Measurements from ENCODE around the gene UNKL. TPM values are rescaled to one million over a fixed set of nuclear protein-coding genes. Genes with fewer than 3 reads are reported as not detected.

UNKL gene
- total and polyA plus RNA-seq, 2 donors: 10.5 to 21.9 TPM

GRCh38 chr16:1325261-1325660 is 89.2 kb downstream of the UNKL start:
- Histone ChIP-seq H3K4me3 (ENCODE audit: low read length in 2 of 2) (no peak overlapping the region), H3K27ac (ENCODE audit: low read depth in 1 of 2, low read length in 1 of 2) (no peak overlapping the region), H3K36me3 (ENCODE audit: control insufficient read depth in 2 of 2, insufficient read depth in 2 of 2, low read length in 1 of 2) (peaks cover 52 to 55% of the 10 kb centered on the region in 2 donors), H3K27me3 (ENCODE audit: control insufficient read depth in 2 of 2, insufficient read depth in 1 of 2, low read length in 1 of 2) (peaks cover 0 to 6% of the 10 kb centered on the region in 2 donors), H3K9me3 (ENCODE audit: control insufficient read depth in 2 of 2, insufficient read depth in 1 of 2, low read length in 1 of 2) (peaks cover under 1 to 5% of the 10 kb centered on the region in 2 donors), H3K4me1 (ENCODE audit: control insufficient read depth in 2 of 2, insufficient read depth in 2 of 2, low read length in 2 of 2) (no peaks in the 10 kb centered on the region)
- DNase-seq (ENCODE audit: low read depth in 6 of 9, low spot score in 9 of 9): no peak
- 96% methylated on average over 15 of the region's 15 CpGs for WGBS

GRCh38 chr16:1324286-1324826 is 90.1 kb downstream of the UNKL start:
- H3K4me1 ChIP-seq (ENCODE audit: control insufficient read depth in 2 of 2, insufficient read depth in 2 of 2, low read length in 2 of 2): no peaks in the 10 kb centered on the region
- no peak overlapping the region for H3K4me3 ChIP-seq (ENCODE audit: low read length in 2 of 2)
- no peak overlapping the region for H3K27ac ChIP-seq (ENCODE audit: low read depth in 1 of 2, low read length in 1 of 2)
- 93% methylated on average over 22 of the region's 22 CpGs for WGBS
- no peaks in the 10 kb centered on the region for H3K9me3 ChIP-seq (ENCODE audit: control insufficient read depth in 2 of 2, insufficient read depth in 1 of 2, low read length in 1 of 2)
- DNase-seq (ENCODE audit: low read depth in 6 of 9, low spot score in 9 of 9): no peak
- peaks cover 61 to 64% of the 10 kb centered on the region in 2 donors for H3K36me3 ChIP-seq (ENCODE audit: control insufficient read depth in 2 of 2, insufficient read depth in 2 of 2, low read length in 1 of 2)
- no peaks in the 10 kb centered on the region for H3K27me3 ChIP-seq (ENCODE audit: control insufficient read depth in 2 of 2, insufficient read depth in 1 of 2, low read length in 1 of 2)

- WGBS: 97% methylated on average over 35 of the region's 35 CpGs
- DNase-seq (ENCODE audit: low read depth in 6 of 9, low spot score in 9 of 9): no peak
- no peak overlapping the region for H3K27ac ChIP-seq (ENCODE audit: low read depth in 1 of 2, low read length in 1 of 2)
These were observed 90.9 kb downstream of the UNKL start for GRCh38 chr16:1323296-1324239.

GRCh38 chr16:1322407-1322806 is 92.1 kb downstream of the UNKL start:
- Histone ChIP-seq H3K27ac (ENCODE audit: low read depth in 1 of 2, low read length in 1 of 2) (no peak overlapping the region), H3K4me3 (ENCODE audit: low read length in 2 of 2) (no peak overlapping the region), H3K27me3 (ENCODE audit: control insufficient read depth in 2 of 2, insufficient read depth in 1 of 2, low read length in 1 of 2) (no peaks in the 10 kb centered on the region), H3K9me3 (ENCODE audit: control insufficient read depth in 2 of 2, insufficient read depth in 1 of 2, low read length in 1 of 2) (no peaks in the 10 kb centered on the region), H3K36me3 (ENCODE audit: control insufficient read depth in 2 of 2, insufficient read depth in 2 of 2, low read length in 1 of 2) (peaks cover 81% of the 10 kb centered on the region in 2 donors), H3K4me1 (ENCODE audit: control insufficient read depth in 2 of 2, insufficient read depth in 2 of 2, low read length in 2 of 2) (no peaks in the 10 kb centered on the region)
- WGBS: 98% methylated on average over 8 of the region's 8 CpGs
- DNase-seq (ENCODE audit: low read depth in 6 of 9, low spot score in 9 of 9): no peak

More at GRCh38 chr16:1323296-1324239, 90.9 kb downstream of the UNKL start:
- H3K4me1 ChIP-seq (ENCODE audit: control insufficient read depth in 2 of 2, insufficient read depth in 2 of 2, low read length in 2 of 2): no peaks in the 10 kb centered on the region
- no peaks in the 10 kb centered on the region for H3K9me3 ChIP-seq (ENCODE audit: control insufficient read depth in 2 of 2, insufficient read depth in 1 of 2, low read length in 1 of 2)
- no peak overlapping the region for H3K4me3 ChIP-seq (ENCODE audit: low read length in 2 of 2)
- no peaks in the 10 kb centered on the region for H3K27me3 ChIP-seq (ENCODE audit: control insufficient read depth in 2 of 2, insufficient read depth in 1 of 2, low read length in 1 of 2)
- H3K36me3 ChIP-seq (ENCODE audit: control insufficient read depth in 2 of 2, insufficient read depth in 2 of 2, low read length in 1 of 2): peaks cover 69 to 72% of the 10 kb centered on the region in 2 donors

GRCh38 chr16:1320658-1321240 is 93.8 kb downstream of the UNKL start:
- Histone ChIP-seq H3K36me3 (ENCODE audit: control insufficient read depth in 2 of 2, insufficient read depth in 2 of 2, low read length in 1 of 2) (peaks cover 91 to 94% of the 10 kb centered on the region in 2 donors), H3K4me1 (ENCODE audit: control insufficient read depth in 2 of 2, insufficient read depth in 2 of 2, low read length in 2 of 2) (no peaks in the 10 kb centered on the region), H3K4me3 (ENCODE audit: low read length in 2 of 2) (no peak overlapping the region), H3K27me3 (ENCODE audit: control insufficient read depth in 2 of 2, insufficient read depth in 1 of 2, low read length in 1 of 2) (no peaks in the 10 kb centered on the region), H3K9me3 (ENCODE audit: control insufficient read depth in 2 of 2, insufficient read depth in 1 of 2, low read length in 1 of 2) (no peaks in the 10 kb centered on the region), H3K27ac (ENCODE audit: low read depth in 1 of 2, low read length in 1 of 2) (no peak overlapping the region)
- 89% methylated on average over 22 of the region's 22 CpGs for WGBS
- no peak for DNase-seq (ENCODE audit: low read depth in 6 of 9, low spot score in 9 of 9)

DNA sequence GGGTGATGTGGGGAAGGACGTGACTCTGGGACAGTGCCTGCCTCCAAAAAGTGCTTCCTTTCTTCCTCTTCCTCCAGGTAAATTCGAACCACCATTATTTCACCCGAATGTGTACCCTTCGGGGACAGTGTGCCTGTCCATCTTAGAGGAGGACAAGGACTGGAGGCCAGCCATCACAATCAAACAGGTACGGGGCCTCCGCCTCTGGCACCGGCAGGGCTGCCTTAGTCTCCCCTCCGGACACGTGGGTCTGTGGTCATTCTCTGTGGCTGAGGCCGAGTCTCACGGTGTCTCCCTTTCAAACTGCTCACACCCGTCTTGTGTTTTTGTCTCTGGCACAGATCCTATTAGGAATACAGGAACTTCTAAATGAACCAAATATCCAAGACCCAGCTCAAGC is 94.4 kb downstream of the UNKL start:
- Histone ChIP-seq H3K9me3 (ENCODE audit: control insufficient read depth in 2 of 2, insufficient read depth in 1 of 2, low read length in 1 of 2) (no peaks in the 10 kb centered on the region), H3K36me3 (ENCODE audit: control insufficient read depth in 2 of 2, insufficient read depth in 2 of 2, low read length in 1 of 2) (peaks cover 91 to 94% of the 10 kb centered on the region in 2 donors), H3K27ac (ENCODE audit: low read depth in 1 of 2, low read length in 1 of 2) (no peak overlapping the region), H3K4me3 (ENCODE audit: low read length in 2 of 2) (no peak overlapping the region), H3K27me3 (ENCODE audit: control insufficient read depth in 2 of 2, insufficient read depth in 1 of 2, low read length in 1 of 2) (no peaks in the 10 kb centered on the region), H3K4me1 (ENCODE audit: control insufficient read depth in 2 of 2, insufficient read depth in 2 of 2, low read length in 2 of 2) (no peaks in the 10 kb centered on the region)
- WGBS: 89% methylated on average over 12 of the region's 12 CpGs
- DNase-seq (ENCODE audit: low read depth in 6 of 9, low spot score in 9 of 9): no peak

DNA sequence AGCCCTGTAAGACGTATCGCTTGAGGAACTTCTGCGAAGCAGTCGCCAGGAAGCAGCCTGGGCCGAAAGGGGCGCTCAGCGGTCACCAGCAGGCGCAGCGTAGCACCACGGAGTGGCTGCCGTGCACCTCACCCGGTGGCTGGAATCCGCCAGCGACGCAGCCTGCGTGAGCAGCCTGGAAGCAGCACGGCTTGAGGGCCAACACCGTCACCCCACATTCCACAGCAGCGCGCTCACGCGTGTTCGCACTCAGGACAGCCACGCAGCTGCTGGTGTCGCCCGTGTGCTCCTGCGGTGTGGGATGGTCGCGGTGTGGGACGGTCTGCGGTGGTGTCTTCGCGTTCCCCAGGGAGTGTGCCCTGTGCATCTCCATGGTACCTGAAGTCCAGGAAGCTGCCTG is 95.5 kb downstream of the UNKL start:
- WGBS: 95% methylated on average over 33 of the region's 33 CpGs
- Histone ChIP-seq H3K27me3 (ENCODE audit: control insufficient read depth in 2 of 2, insufficient read depth in 1 of 2, low read length in 1 of 2) (no peaks in the 10 kb centered on the region), H3K36me3 (ENCODE audit: control insufficient read depth in 2 of 2, insufficient read depth in 2 of 2, low read length in 1 of 2) (peaks cover 91 to 94% of the 10 kb centered on the region in 2 donors), H3K4me3 (ENCODE audit: low read length in 2 of 2) (no peak overlapping the region), H3K27ac (ENCODE audit: low read depth in 1 of 2, low read length in 1 of 2) (no peak overlapping the region), H3K4me1 (ENCODE audit: control insufficient read depth in 2 of 2, insufficient read depth in 2 of 2, low read length in 2 of 2) (no peaks in the 10 kb centered on the region), H3K9me3 (ENCODE audit: control insufficient read depth in 2 of 2, insufficient read depth in 1 of 2, low read length in 1 of 2) (no peaks in the 10 kb centered on the region)
- no peak for DNase-seq (ENCODE audit: low read depth in 6 of 9, low spot score in 9 of 9)

DNA sequence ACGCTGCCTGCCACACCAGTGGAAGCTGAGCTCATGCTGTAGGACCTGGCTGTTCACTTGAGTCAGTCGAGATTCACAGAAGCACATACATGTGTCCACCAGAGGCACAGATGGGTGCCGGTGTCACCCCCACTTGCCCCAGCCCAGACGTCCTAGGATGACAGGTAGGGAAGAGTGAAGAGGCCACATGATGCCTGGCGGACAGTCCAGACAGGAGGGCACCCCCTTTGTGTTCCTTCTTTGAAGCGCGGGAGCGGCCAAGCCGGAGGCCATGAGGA is 96.3 kb downstream of the UNKL start:
- Histone ChIP-seq H3K4me3 (ENCODE audit: low read length in 2 of 2) (no peak overlapping the region), H3K36me3 (ENCODE audit: control insufficient read depth in 2 of 2, insufficient read depth in 2 of 2, low read length in 1 of 2) (peaks cover 91 to 92% of the 10 kb centered on the region in 2 donors)
- WGBS: 86% methylated on average over 9 of the region's 9 CpGs

More for the DNA sequence above, 96.3 kb downstream of the UNKL start:
- H3K9me3 ChIP-seq (ENCODE audit: control insufficient read depth in 2 of 2, insufficient read depth in 1 of 2, low read length in 1 of 2): no peaks in the 10 kb centered on the region
- no peaks in the 10 kb centered on the region for H3K27me3 ChIP-seq (ENCODE audit: control insufficient read depth in 2 of 2, insufficient read depth in 1 of 2, low read length in 1 of 2)
- no peak overlapping the region for H3K27ac ChIP-seq (ENCODE audit: low read depth in 1 of 2, low read length in 1 of 2)
- H3K4me1 ChIP-seq (ENCODE audit: control insufficient read depth in 2 of 2, insufficient read depth in 2 of 2, low read length in 2 of 2): no peaks in the 10 kb centered on the region
- DNase-seq (ENCODE audit: low read depth in 6 of 9, low spot score in 9 of 9): no peak

Measured in thymus (tissue), 11 donors.